ENCODE results near the gene NEBL. TPM values are rescaled to one million over a fixed set of nuclear protein-coding genes. Genes with fewer than 3 reads are reported as not detected.

The NEBL gene
- total RNA-seq, 1 experiment from 2014 or later: 16.6 TPM

GRCh38 chr10:20746856-20747255 is 150.3 kb downstream of the NEBL start:
- H3K4me1 ChIP-seq (ENCODE audit: control insufficient read depth in 1 of 2, insufficient read depth in 2 of 2, low read length in 2 of 2): no peaks in the 10 kb centered on the region
- H3K36me3 ChIP-seq (ENCODE audit: control insufficient read depth in 1 of 2, insufficient read depth in 2 of 2, low read length in 2 of 2): no peaks in the 10 kb centered on the region
- ChIA-PET RAD21 (ENCODE audit: low non-redundant PET in 1 of 2, low total read pairs in 2 of 2, uncharacterized antibody in 2 of 2, unreplicated experiment in 2 of 2) (no interaction called here), CTCF (no interaction called here), POLR2A (no interaction called here)
- no peak overlapping the region for H3K4me3 ChIP-seq (replicated peaks in 1 of 2; ENCODE audit: low read depth in 1 of 2, low read length in 2 of 2)
- H3K9ac ChIP-seq (ENCODE audit: low read length): no peak overlapping the region
- ATAC-seq: no peak
- H3K9me2 ChIP-seq (ENCODE audit: insufficient read depth): no peaks in the 10 kb centered on the region
- BruUV-seq (replicated peaks): no TSS peak
- no peaks in the 10 kb centered on the region; a peak in 1 of 4 replicates for H3K9me3 ChIP-seq (ENCODE audit: control insufficient read depth in 1 of 2, insufficient read depth in 1 of 2, low read depth in 1 of 2, low read length in 2 of 2)
- H3K27ac ChIP-seq (ENCODE audit: low read depth, low read length): no peak overlapping the region
- no peak overlapping the region for H3K4me2 ChIP-seq (ENCODE audit: low read length)
- H3K79me2 ChIP-seq (ENCODE audit: insufficient read depth, low read length): no peaks in the 10 kb centered on the region
- no peak for DNase-seq (ENCODE audit: low read depth, low spot score)
- no peak for TF ChIP-seq POLR2AphosphoS5 (IDR thresholded peaks at IDR 0.05; ENCODE audit: low read depth, low read length)
- TF ChIP-seq MAX (IDR thresholded peaks at IDR 0.05): no peak
- no peaks in the 10 kb centered on the region for H4K20me1 ChIP-seq (ENCODE audit: insufficient read depth)
- intact Hi-C loops (cut with micrococcal nuclease): no loop called here
- no peaks in the 10 kb centered on the region for H3K27me3 ChIP-seq (ENCODE audit: insufficient read depth, low read length)
- no peak overlapping the region for H2AFZ ChIP-seq (ENCODE audit: low read depth, low read length, poor library complexity, severe bottlenecking)

- ATAC-seq: no peak
- TF ChIP-seq POLR2AphosphoS5 (IDR thresholded peaks at IDR 0.05; ENCODE audit: low read depth, low read length) (no peak), ZBTB33 (IDR thresholded peaks at IDR 0.05; ENCODE audit: extremely low read depth, insufficient replicate concordance, low read length) (no peak), SRF (IDR thresholded peaks at IDR 0.05; ENCODE audit: low read depth) (no peak), EGR1 (IDR thresholded peaks at IDR 0.05; ENCODE audit: low read depth) (no peak), JUND (IDR thresholded peaks at IDR 0.05) (no peak), ZFX (IDR thresholded peaks at IDR 0.05) (no peak), FOSL1 (IDR thresholded peaks at IDR 0.05; ENCODE audit: low read depth) (no peak), CTCF (IDR thresholded peaks at IDR 0.05 in 2 of 3, conservative IDR thresholded peaks at IDR 0.05 in 1 of 3; ENCODE audit: borderline replicate concordance in 1 of 3, insufficient read depth in 1 of 3, low read depth in 2 of 3, low read length in 2 of 3) (no peak), EZH2 (IDR thresholded peaks at IDR 0.05) (no peak), CEBPB (IDR thresholded peaks at IDR 0.05; ENCODE audit: low read depth) (no peak), SIN3A (IDR thresholded peaks at IDR 0.05; ENCODE audit: low read depth) (no peak), CBX3 (IDR thresholded peaks at IDR 0.05; ENCODE audit: low read depth) (no peak), SP1 (IDR thresholded peaks at IDR 0.05; ENCODE audit: low read depth) (no peak), YY1 (IDR thresholded peaks at IDR 0.05; ENCODE audit: extremely low read depth, insufficient replicate concordance, low read depth, low read length) (no peak), EZH2phosphoT487 (IDR thresholded peaks at IDR 0.05; ENCODE audit: borderline replicate concordance) (no peak), ELF1 (IDR thresholded peaks at IDR 0.05; ENCODE audit: borderline replicate concordance, low read depth) (no peak)
- Histone ChIP-seq H2AFZ (ENCODE audit: low read depth, low read length, poor library complexity, severe bottlenecking) (no peak overlapping the region), H3K36me3 (ENCODE audit: control insufficient read depth in 1 of 2, insufficient read depth in 2 of 2, low read length in 2 of 2) (no peaks in the 10 kb centered on the region), H3K79me2 (ENCODE audit: insufficient read depth, low read length) (no peaks in the 10 kb centered on the region), H3K4me3 (replicated peaks in 1 of 2; ENCODE audit: low read depth in 1 of 2, low read length in 2 of 2) (no peak overlapping the region), H3K4me2 (ENCODE audit: low read length) (no peak overlapping the region), H4K20me1 (ENCODE audit: insufficient read depth) (no peaks in the 10 kb centered on the region), H3K9me3 (ENCODE audit: control insufficient read depth in 1 of 2, insufficient read depth in 1 of 2, low read depth in 1 of 2, low read length in 2 of 2) (no peaks in the 10 kb centered on the region; a peak in 1 of 4 replicates), H3K4me1 (ENCODE audit: control insufficient read depth in 1 of 2, insufficient read depth in 2 of 2, low read length in 2 of 2) (no peaks in the 10 kb centered on the region), H3K9ac (ENCODE audit: low read length) (no peak overlapping the region), H3K9me2 (ENCODE audit: insufficient read depth) (no peaks in the 10 kb centered on the region), H3K27ac (ENCODE audit: low read depth, low read length) (no peak overlapping the region), H3K27me3 (ENCODE audit: insufficient read depth, low read length) (no peaks in the 10 kb centered on the region)
- no TSS peak for BruUV-seq (replicated peaks)
- CTCF ChIA-PET: no interaction called here
- intact Hi-C loops (cut with micrococcal nuclease): no loop called here
- RAD21 ChIA-PET (ENCODE audit: low non-redundant PET in 1 of 2, low total read pairs in 2 of 2, uncharacterized antibody in 2 of 2, unreplicated experiment in 2 of 2): no interaction called here
- no peak for DNase-seq (ENCODE audit: low read depth, low spot score)
- POLR2A ChIA-PET: no interaction called here
Measured at GRCh38 chr10:20745556-20746375, 151.3 kb downstream of the NEBL start.

All from HCT116 (cell line).